Gastrocnemius medialis (tissue), 4 donors: ENCODE data around the gene NDUFAF2.

Source experiments
- CTCF ChIP-seq, 5 experiments: fragments of 450-650 bp in 3 of 5; fragments of 200-600 bp in 2 of 5; sonication (generic) in 2 of 5; IDR thresholded peaks in 4 of 5; conservative IDR thresholded peaks in 1 of 5; 1 replicate in 4 of 5; 2 replicates in 1 of 5; pipeline ENCODE4 v1.5.1; 2016 to 2019; ENCODE audit warnings: antibody characterized with exemption in 5 of 5, mild to moderate bottlenecking in 3 of 5, moderate library complexity in 3 of 5
- POLR2A ChIP-seq, 2 donors: fragments of 450-650 bp; IDR thresholded peaks; one replicate each; pipeline ENCODE4 v1.6.1; 2017; ENCODE audit warnings: antibody characterized with exemption in 2 of 2, mild to moderate bottlenecking in 2 of 2, moderate library complexity in 2 of 2

- TF ChIP-seq CTCF (IDR thresholded peaks at IDR 0.05 in 4 of 5, conservative IDR thresholded peaks at IDR 0.05 in 1 of 5) (no peak), POLR2A (IDR thresholded peaks at IDR 0.05) (no peak)
Measured at GRCh38 chr5:61159070-61159469, 214.1 kb downstream of the NDUFAF2 start.
